MCF 10A (cell line): ENCODE data around the gene CASR. TPM values are rescaled to one million over a fixed set of nuclear protein-coding genes. Genes with fewer than 3 reads are reported as not detected.

Experiments
- BruUV-seq: library from RNA; stranded (reverse); fragments of 400-500 nt; replicated peaks from 2 replicates; lab custom pipeline; 2021; lab: Mats Ljungman, UMichigan
- CTCF ChIA-PET: fragments of 300-600 bp; sonication (Branson Sonifier 250); formaldehyde crosslinking; extraction: SDS; loops from one replicate; lab custom pipeline; 2021; ENCODE audit warnings: antibody characterized with exemption, inconsistent platforms; lab: Yijun Ruan, JAX
- POLR2A ChIA-PET: fragments of 300-600, 350-650 bp; sonication (Branson Sonifier 250); formaldehyde crosslinking; extraction: SDS; loops from one replicate; lab custom pipeline; 2020; ENCODE audit warnings: antibody characterized with exemption, inconsistent platforms; lab: Yijun Ruan, JAX
- DNase-seq: peaks from one replicate; pipeline ENCODE4 v3.0.0-alpha.2; 2018; ENCODE audit not compliant: unreplicated experiment
- H3K27ac Mint-ChIP-seq: one replicate; pipeline ENCODE4 v1.8.0; 2022; ENCODE audit warnings: mild to moderate bottlenecking, low read depth, mixed read lengths; ENCODE audit not compliant: unreplicated experiment
- H3K27me3 Mint-ChIP-seq: one replicate; pipeline ENCODE4 v1.8.0; 2022; ENCODE audit warnings: mixed read lengths; ENCODE audit not compliant: insufficient read depth, unreplicated experiment
- H3K36me3 Mint-ChIP-seq: one replicate; pipeline ENCODE4 v1.8.0; 2022; ENCODE audit warnings: mild to moderate bottlenecking, moderate library complexity, mixed read lengths; ENCODE audit not compliant: insufficient read depth, unreplicated experiment
- H3K4me1 Mint-ChIP-seq: one replicate; pipeline ENCODE4 v1.8.0; 2022; ENCODE audit warnings: mixed read lengths; ENCODE audit not compliant: insufficient read depth, unreplicated experiment
- H3K4me3 Mint-ChIP-seq: one replicate; pipeline ENCODE4 v1.8.0; 2022; ENCODE audit warnings: mild to moderate bottlenecking, moderate library complexity, mixed read lengths; ENCODE audit not compliant: unreplicated experiment
- H3K9me3 Mint-ChIP-seq: one replicate; pipeline ENCODE4 v1.8.0; 2022; ENCODE audit warnings: mixed read lengths; ENCODE audit not compliant: unreplicated experiment
- intact Hi-C: fragments of 100-400 bp; cut with micrococcal nuclease; formaldehyde crosslinking; loops from 2 replicates; pipeline ENCODE4 v1.14.1; 2022
- total RNA-seq: library from RNA; stranded (reverse); gene quantifications from 2 replicates; pipeline ENCODE4 v1.2.3, GENCODE V29; 2022
- TF ChIP-seq, protein P1 (sequence below): fragments of 200-600 bp; IDR thresholded peaks from one replicate; pipeline ENCODE4 v1.8.0; 2022; ENCODE audit warnings: antibody characterized with exemption, mild to moderate bottlenecking; ENCODE audit not compliant: unreplicated experiment

The CASR gene
- total RNA-seq, 1 experiment from 2014 or later: not detected

DNA sequence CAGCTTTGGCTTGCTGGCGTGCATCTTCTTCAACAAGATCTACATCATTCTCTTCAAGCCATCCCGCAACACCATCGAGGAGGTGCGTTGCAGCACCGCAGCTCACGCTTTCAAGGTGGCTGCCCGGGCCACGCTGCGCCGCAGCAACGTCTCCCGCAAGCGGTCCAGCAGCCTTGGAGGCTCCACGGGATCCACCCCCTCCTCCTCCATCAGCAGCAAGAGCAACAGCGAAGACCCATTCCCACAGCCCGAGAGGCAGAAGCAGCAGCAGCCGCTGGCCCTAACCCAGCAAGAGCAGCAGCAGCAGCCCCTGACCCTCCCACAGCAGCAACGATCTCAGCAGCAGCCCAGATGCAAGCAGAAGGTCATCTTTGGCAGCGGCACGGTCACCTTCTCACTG is 101.0 kb downstream of the CASR start:
- Mint-ChIP-seq H3K4me1 (no peaks in the 10 kb centered on the region), H3K4me3 (no peak overlapping the region)
- CTCF ChIA-PET: interaction anchor here (0.6 kb wide), 2 partner anchors 180 to 1318 kb away, joined by 3 read pairs; no protein-coding TSS in a partner anchor

DNA sequence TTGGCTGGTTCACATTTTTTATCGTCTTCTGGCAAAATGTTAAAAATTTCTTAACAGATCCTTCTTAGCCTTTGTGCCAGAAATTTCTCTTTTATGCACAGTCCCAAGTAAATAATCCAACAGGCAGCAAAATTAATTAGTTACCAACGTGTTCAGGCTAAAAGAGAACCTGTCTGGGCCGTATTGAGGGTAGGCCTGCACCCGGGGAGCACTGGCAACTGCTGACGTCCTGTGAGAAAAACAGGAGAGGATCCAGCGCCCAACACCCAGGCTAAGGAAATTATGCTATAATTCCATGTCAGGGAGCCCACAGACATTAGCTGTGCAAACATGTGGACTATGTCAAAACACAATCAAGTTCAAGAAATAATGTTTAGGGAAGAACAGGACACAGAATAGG is 110.9 kb downstream of the CASR start:
- intact Hi-C loops: no loop called here
- no peaks in the 10 kb centered on the region for H3K36me3 Mint-ChIP-seq
- TF ChIP-seq, protein P1, sequence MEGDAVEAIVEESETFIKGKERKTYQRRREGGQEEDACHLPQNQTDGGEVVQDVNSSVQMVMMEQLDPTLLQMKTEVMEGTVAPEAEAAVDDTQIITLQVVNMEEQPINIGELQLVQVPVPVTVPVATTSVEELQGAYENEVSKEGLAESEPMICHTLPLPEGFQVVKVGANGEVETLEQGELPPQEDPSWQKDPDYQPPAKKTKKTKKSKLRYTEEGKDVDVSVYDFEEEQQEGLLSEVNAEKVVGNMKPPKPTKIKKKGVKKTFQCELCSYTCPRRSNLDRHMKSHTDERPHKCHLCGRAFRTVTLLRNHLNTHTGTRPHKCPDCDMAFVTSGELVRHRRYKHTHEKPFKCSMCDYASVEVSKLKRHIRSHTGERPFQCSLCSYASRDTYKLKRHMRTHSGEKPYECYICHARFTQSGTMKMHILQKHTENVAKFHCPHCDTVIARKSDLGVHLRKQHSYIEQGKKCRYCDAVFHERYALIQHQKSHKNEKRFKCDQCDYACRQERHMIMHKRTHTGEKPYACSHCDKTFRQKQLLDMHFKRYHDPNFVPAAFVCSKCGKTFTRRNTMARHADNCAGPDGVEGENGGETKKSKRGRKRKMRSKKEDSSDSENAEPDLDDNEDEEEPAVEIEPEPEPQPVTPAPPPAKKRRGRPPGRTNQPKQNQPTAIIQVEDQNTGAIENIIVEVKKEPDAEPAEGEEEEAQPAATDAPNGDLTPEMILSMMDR: no peak
- no peaks in the 10 kb centered on the region for H3K4me1 Mint-ChIP-seq
- no peak overlapping the region for H3K4me3 Mint-ChIP-seq
- DNase-seq: no peak
- CTCF ChIA-PET: interaction anchor here (0.7 to 1.0 kb wide), 4 partner anchors 17 to 744 kb away, joined by 3 read pairs; no protein-coding TSS in a partner anchor
- H3K27me3 Mint-ChIP-seq: no peaks in the 10 kb centered on the region
- no TSS peak for BruUV-seq
- no peaks in the 10 kb centered on the region for H3K9me3 Mint-ChIP-seq
- POLR2A ChIA-PET: interaction anchor here (0.7 kb wide), 1 partner anchor 31 kb away, joined by 3 read pairs; no protein-coding TSS in a partner anchor
- no peak overlapping the region for H3K27ac Mint-ChIP-seq

More for the DNA sequence above, 101.0 kb downstream of the CASR start:
- POLR2A ChIA-PET: no interaction called here
- TF ChIP-seq, protein P1: no peak
- BruUV-seq: no TSS peak
- Mint-ChIP-seq H3K36me3 (no peaks in the 10 kb centered on the region), H3K27me3 (peaks cover 19% of the 10 kb centered on the region), H3K9me3 (no peaks in the 10 kb centered on the region), H3K27ac (no peak overlapping the region)
- DNase-seq: no peak
- intact Hi-C loops: no loop called here

DNA sequence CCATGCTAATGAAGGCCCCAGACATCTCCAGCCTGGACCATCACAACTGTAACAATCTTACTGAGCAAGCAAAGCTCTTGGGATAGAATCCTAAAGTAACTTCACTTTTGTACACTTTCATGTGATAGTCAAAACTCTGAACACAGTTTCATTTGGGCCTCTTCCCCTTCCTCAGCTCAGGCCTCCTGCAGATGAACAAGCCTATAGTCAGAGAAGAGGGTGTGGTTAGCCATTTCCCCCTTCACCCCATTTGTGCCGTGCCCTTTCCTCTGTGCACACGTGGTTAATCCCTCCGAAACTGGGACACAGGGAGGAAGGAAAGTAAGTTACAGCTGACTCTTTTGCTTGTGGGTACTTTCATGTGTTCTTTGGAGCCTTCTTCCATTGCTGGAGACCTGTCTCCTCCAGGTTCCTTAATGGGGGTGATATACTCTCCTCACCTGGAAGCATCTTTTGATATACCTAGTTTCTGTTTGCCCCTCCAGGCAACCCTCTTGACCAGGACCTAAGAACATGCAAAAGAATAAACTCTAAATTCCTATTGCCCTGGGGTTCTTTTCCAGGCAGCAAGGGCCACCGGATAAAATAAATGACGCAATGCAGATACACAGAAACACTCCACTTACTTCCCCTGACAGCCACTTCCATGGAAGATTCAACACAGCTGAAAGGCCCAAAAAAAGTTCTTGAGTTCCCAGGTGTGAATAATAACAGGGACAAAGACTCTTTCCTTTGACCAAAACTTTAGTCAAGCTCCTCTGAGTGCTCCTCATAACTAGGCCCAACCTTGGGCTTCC is 112.0 kb downstream of the CASR start:
- Mint-ChIP-seq H3K4me3 (no peak overlapping the region), H3K9me3 (peaks cover 4% of the 10 kb centered on the region), H3K36me3 (no peaks in the 10 kb centered on the region), H3K27me3 (no peaks in the 10 kb centered on the region), H3K4me1 (no peaks in the 10 kb centered on the region), H3K27ac (no peak overlapping the region)
- TF ChIP-seq, protein P1: no peak
- ChIA-PET CTCF (interaction anchor here (1.3 kb wide), 1 partner anchor 11 kb away, joined by 6 read pairs; no protein-coding TSS in a partner anchor), POLR2A (interaction anchor here (0.8 kb wide), 1 partner anchor 10 kb away, joined by 3 read pairs; no protein-coding TSS in a partner anchor)
- BruUV-seq: no TSS peak
- no peak for DNase-seq
- intact Hi-C loops: no loop called here

DNA sequence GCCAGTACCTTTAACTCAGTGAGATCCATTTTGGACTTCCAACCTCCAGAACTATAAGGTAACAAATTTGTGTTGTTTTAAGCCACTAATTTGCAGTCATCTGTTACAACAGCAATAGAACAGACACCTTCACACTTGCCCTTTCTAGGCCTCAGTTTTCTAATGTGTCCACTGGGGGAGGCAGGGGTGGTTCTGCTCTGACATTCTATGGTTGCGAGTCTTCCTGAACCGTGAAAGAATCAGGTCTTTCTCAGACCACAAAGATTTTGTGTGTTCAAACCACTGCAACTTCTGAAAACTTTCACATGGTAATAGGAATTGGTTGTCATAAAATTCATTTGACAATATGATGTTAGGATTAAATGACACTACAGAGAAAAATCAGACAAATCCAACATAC is 114.8 kb downstream of the CASR start:
- no TSS peak for BruUV-seq
- peaks cover 7% of the 10 kb centered on the region for H3K9me3 Mint-ChIP-seq
- TF ChIP-seq, protein P1: no peak
- intact Hi-C loops: no loop called here
- no peaks in the 10 kb centered on the region for H3K4me1 Mint-ChIP-seq
- H3K4me3 Mint-ChIP-seq: no peak overlapping the region
- ChIA-PET CTCF (interaction anchor here (0.7 kb wide), 1 partner anchor 367 kb away, joined by 4 read pairs; no protein-coding TSS in a partner anchor), POLR2A (no interaction called here)
- H3K27ac Mint-ChIP-seq: no peak overlapping the region
- H3K36me3 Mint-ChIP-seq: no peaks in the 10 kb centered on the region
- no peak for DNase-seq
- no peaks in the 10 kb centered on the region for H3K27me3 Mint-ChIP-seq
